Calu3 (cell line): ENCODE measurements around the gene UBC. TPM values are rescaled to one million over a fixed set of nuclear protein-coding genes. Genes with fewer than 3 reads are reported as not detected.

Experiments
- BruUV-seq: library from RNA; stranded (reverse); fragments of 400-500 nt; replicated peaks from 2 replicates; lab custom pipeline; 2021; lab: Mats Ljungman, UMichigan
- CTCF ChIA-PET: fragments of 300-600 bp; sonication (Branson Sonifier 250); formaldehyde crosslinking; loops from one replicate; lab custom pipeline; 2022; ENCODE audit warnings: antibody characterized with exemption; lab: Charles Lee
- DNase-seq: peaks from one replicate; pipeline ENCODE4 v3.0.0; 2022
- H3K27ac Mint-ChIP-seq: one replicate; pipeline ENCODE4 v1.8.0; 2022; ENCODE audit warnings: mixed read lengths; ENCODE audit not compliant: unreplicated experiment
- H3K27me3 Mint-ChIP-seq: one replicate; pipeline ENCODE4 v1.8.0; 2022; ENCODE audit warnings: mixed read lengths; ENCODE audit not compliant: unreplicated experiment
- H3K36me3 Mint-ChIP-seq: one replicate; pipeline ENCODE4 v1.8.0; 2022; ENCODE audit warnings: mild to moderate bottlenecking, moderate library complexity, mixed read lengths; ENCODE audit not compliant: insufficient read depth, unreplicated experiment
- H3K4me1 Mint-ChIP-seq: one replicate; pipeline ENCODE4 v1.8.0; 2022; ENCODE audit warnings: mild to moderate bottlenecking, low read depth, mixed read lengths; ENCODE audit not compliant: unreplicated experiment
- H3K4me3 Mint-ChIP-seq: one replicate; pipeline ENCODE4 v1.8.0; 2022; ENCODE audit warnings: mild to moderate bottlenecking, low read depth, moderate library complexity, mixed read lengths; ENCODE audit not compliant: unreplicated experiment
- H3K9me3 Mint-ChIP-seq: one replicate; pipeline ENCODE4 v1.8.0; 2022; ENCODE audit warnings: low read depth, mixed read lengths; ENCODE audit not compliant: unreplicated experiment
- CTCF ChIP-seq: fragments of 200-600 bp; IDR thresholded peaks from one replicate; pipeline ENCODE4 v1.8.0; 2022; ENCODE audit warnings: antibody characterized with exemption; ENCODE audit not compliant: unreplicated experiment
- intact Hi-C: fragments of 100-400 bp; cut with micrococcal nuclease; formaldehyde crosslinking; loops from one replicate; pipeline ENCODE4 v1.10.0; 2022; ENCODE audit not compliant: unreplicated experiment
- total RNA-seq: library from RNA; stranded (reverse); gene quantifications from 2 replicates; pipeline ENCODE4 v1.2.3, GENCODE V29; 2022

The UBC gene
- total RNA-seq, 1 experiment from 2014 or later: 1,247 TPM

- H3K4me3 Mint-ChIP-seq: no peak overlapping the region
- no peak for DNase-seq
- H3K9me3 Mint-ChIP-seq: peaks cover 2% of the 10 kb centered on the region
- no peak overlapping the region for H3K27ac Mint-ChIP-seq
- BruUV-seq: no TSS peak
- H3K27me3 Mint-ChIP-seq: no peaks in the 10 kb centered on the region
- no peak for TF ChIP-seq CTCF
- CTCF ChIA-PET: no interaction called here
- H3K36me3 Mint-ChIP-seq: peaks cover 22% of the 10 kb centered on the region
- peaks cover 19% of the 10 kb centered on the region for H3K4me1 Mint-ChIP-seq
- intact Hi-C loops: no loop called here
Observed at GRCh38 chr12:124867401-124867930, 47.0 kb downstream of the UBC start.

GRCh38 chr12:124866883-124867400 lies 47.5 kb downstream of the UBC start:
- H3K9me3 Mint-ChIP-seq: peaks cover 2% of the 10 kb centered on the region
- no peaks in the 10 kb centered on the region for H3K27me3 Mint-ChIP-seq
- no peak for DNase-seq
- peaks cover 24% of the 10 kb centered on the region for H3K4me1 Mint-ChIP-seq
- intact Hi-C loops: no loop called here
- TF ChIP-seq CTCF: no peak
- H3K36me3 Mint-ChIP-seq: peaks cover 23% of the 10 kb centered on the region
- no peak overlapping the region for H3K4me3 Mint-ChIP-seq
- CTCF ChIA-PET: no interaction called here
- BruUV-seq: no TSS peak
- no peak overlapping the region for H3K27ac Mint-ChIP-seq

GRCh38 chr12:124866195-124866882 lies 48.1 kb downstream of the UBC start:
- no peak overlapping the region for H3K4me3 Mint-ChIP-seq
- peaks cover 2% of the 10 kb centered on the region for H3K9me3 Mint-ChIP-seq
- intact Hi-C loops: no loop called here
- CTCF ChIA-PET: no interaction called here
- H3K27me3 Mint-ChIP-seq: no peaks in the 10 kb centered on the region
- H3K36me3 Mint-ChIP-seq: peaks cover 23% of the 10 kb centered on the region
- TF ChIP-seq CTCF: no peak
- BruUV-seq: no TSS peak
- DNase-seq: no peak
- peaks cover 31% of the 10 kb centered on the region for H3K4me1 Mint-ChIP-seq
- no peak overlapping the region for H3K27ac Mint-ChIP-seq

GRCh38 chr12:124865728-124866127 lies 48.7 kb downstream of the UBC start:
- peaks cover 31% of the 10 kb centered on the region for H3K4me1 Mint-ChIP-seq

More at GRCh38 chr12:124865728-124866127, 48.7 kb downstream of the UBC start:
- TF ChIP-seq CTCF: no peak
- Mint-ChIP-seq H3K9me3 (peaks cover 2% of the 10 kb centered on the region), H3K36me3 (peaks cover 23% of the 10 kb centered on the region), H3K27me3 (no peaks in the 10 kb centered on the region), H3K27ac (no peak overlapping the region), H3K4me3 (no peak overlapping the region)
- no TSS peak for BruUV-seq
- no peak for DNase-seq
- intact Hi-C loops: no loop called here
- CTCF ChIA-PET: no interaction called here
